K562 (cell line): ENCODE data around the gene ANKRD65. TPM values are rescaled to one million over a fixed set of nuclear protein-coding genes. Genes with fewer than 3 reads are reported as not detected.

ENCODE experiments used
- ADNP ChIP-seq: fragments of 200-800 bp; sonication (Bioruptor generic); IDR thresholded peaks from 2 replicates; pipeline ENCODE4 v1.6.1; 2016; ENCODE audit warnings: missing genetic modification characterization, missing compliant biosample characterization
- ARID1B ChIP-seq: fragments of 450-650 bp; IDR thresholded peaks from 2 replicates; pipeline ENCODE4 v1.6.1; 2016; ENCODE audit warnings: antibody characterized with exemption, mild to moderate bottlenecking, inconsistent platforms
- CHD2 ChIP-seq: IDR thresholded peaks from 2 replicates; pipeline ENCODE4 v1.6.1; 2011; ENCODE audit warnings: low read depth, low read length
- CSDE1 ChIP-seq, 2 experiments: fragments of 450-650 bp; IDR thresholded peaks; 2 replicates each; pipeline ENCODE4 v1.6.1; 2016; ENCODE audit warnings: mild to moderate bottlenecking in 1 of 2
- ETV1 ChIP-seq: fragments of 450-650 bp; conservative IDR thresholded peaks from 2 replicates; pipeline ENCODE4 v1.6.1; 2016; ENCODE audit warnings: missing genetic modification characterization, control low read depth, low read depth, missing compliant biosample characterization
- LARP7 ChIP-seq: fragments of 450-650 bp; IDR thresholded peaks from 2 replicates; pipeline ENCODE4 v1.6.1; 2016
- MBD2 ChIP-seq: sonication (generic); IDR thresholded peaks from 2 replicates; pipeline ENCODE4 v1.6.1; 2016; ENCODE audit warnings: low read depth, borderline replicate concordance
- MCM5 ChIP-seq: fragments of 450-650 bp; IDR thresholded peaks from 2 replicates; pipeline ENCODE4 v1.6.1; 2016; ENCODE audit warnings: low read depth
- MEF2A ChIP-seq: IDR thresholded peaks from 2 replicates; pipeline ENCODE4 v1.6.1; 2011; ENCODE audit warnings: low read depth, mild to moderate bottlenecking, low read length, moderate library complexity; ENCODE audit not compliant: control insufficient read depth
- NELFE ChIP-seq: IDR thresholded peaks from 2 replicates; pipeline ENCODE4 v1.6.1; 2011; ENCODE audit warnings: mild to moderate bottlenecking; ENCODE audit not compliant: insufficient read depth, insufficient read length
- NR2C1 ChIP-seq, 2 experiments: fragments of 450-650 bp; IDR thresholded peaks; 2 replicates each; pipeline ENCODE4 v1.6.1; 2017; ENCODE audit warnings: mild to moderate bottlenecking in 2 of 2, antibody characterized with exemption in 1 of 2, inconsistent platforms in 1 of 2, missing compliant biosample characterization in 1 of 2, missing genetic modification characterization in 1 of 2
- NR2C2 ChIP-seq, 2 experiments: fragments of 200-800 bp in 1 of 2; sonication (Bioruptor generic) in 1 of 2; sonication (generic) in 1 of 2; formaldehyde crosslinking in 1 of 2; IDR thresholded peaks; 2 replicates each; pipeline versions ENCODE4 v1.6.1 to v1.8.0; 2016 to 2022; ENCODE audit warnings: mild to moderate bottlenecking in 1 of 2, missing compliant biosample characterization in 1 of 2, missing genetic modification characterization in 1 of 2, missing genetic modification reagents in 1 of 2
- NUFIP1 ChIP-seq: fragments of 450-650 bp; IDR thresholded peaks from 2 replicates; pipeline ENCODE4 v1.6.1; 2018; ENCODE audit not compliant: partially characterized antibody
- PTBP1 ChIP-seq: fragments of 200-400 bp; formaldehyde crosslinking; IDR thresholded peaks from 2 replicates; pipeline ENCODE4 v1.6.1; 2017; ENCODE audit warnings: low read depth, low read length
- RNF2 ChIP-seq: sonication (generic); IDR thresholded peaks from 2 replicates; pipeline ENCODE4 v1.6.1; 2016
- SIN3A ChIP-seq, 2 experiments: fragments of 150-350 bp in 1 of 2; IDR thresholded peaks; 2 replicates each; pipeline ENCODE4 v1.6.1; 2011 to 2016; ENCODE audit warnings: borderline replicate concordance in 2 of 2, low read depth in 2 of 2, low read length in 2 of 2, mild to moderate bottlenecking in 2 of 2, moderate library complexity in 2 of 2; ENCODE audit not compliant: control insufficient read depth in 1 of 2
- SREBF2 ChIP-seq: sonication (generic); formaldehyde crosslinking; IDR thresholded peaks from 2 replicates; pipeline ENCODE4 v1.4.0; 2020; ENCODE audit warnings: mild to moderate bottlenecking, missing genetic modification reagents
- TAF1 ChIP-seq: IDR thresholded peaks from 2 replicates; pipeline ENCODE4 v1.6.1; 2011; ENCODE audit warnings: mild to moderate bottlenecking, low read length, moderate library complexity; ENCODE audit not compliant: insufficient read depth, control insufficient read depth, severe bottlenecking; ENCODE audit errors: extremely low read depth
- TAF9B ChIP-seq: fragments of 450-650 bp; IDR thresholded peaks from 2 replicates; pipeline ENCODE4 v1.6.1; 2018; ENCODE audit warnings: mild to moderate bottlenecking; ENCODE audit not compliant: partially characterized antibody
- TAL1 ChIP-seq: fragments of 450-650 bp; IDR thresholded peaks from 2 replicates; pipeline ENCODE4 v1.6.1; 2016; ENCODE audit warnings: mild to moderate bottlenecking
- ZC3H11A ChIP-seq: IDR thresholded peaks from 2 replicates; pipeline ENCODE4 v1.6.1; 2012; ENCODE audit warnings: low read depth, low read length, improper control_type of control experiment
- ZNF124 ChIP-seq: sonication (generic); formaldehyde crosslinking; IDR thresholded peaks from 2 replicates; pipeline ENCODE4 v1.8.1; 2022; ENCODE audit warnings: missing genetic modification reagents
- ZNF444 ChIP-seq: fragments of 250-450 bp; sonication (Bioruptor Pico); IDR thresholded peaks from 2 replicates; pipeline ENCODE4 v1.4.0; 2020; ENCODE audit warnings: mild to moderate bottlenecking, moderate library complexity
- ZNF830 ChIP-seq: fragments of 250-450 bp; sonication (Bioruptor Pico); IDR thresholded peaks from 2 replicates; pipeline ENCODE4 v1.5.0; 2021; ENCODE audit warnings: mild to moderate bottlenecking
- polyA plus RNA-seq, 8 experiments: library from polyadenylated mRNA; depleted of rRNA in 4 of 8; stranded (reverse) in 5 of 8; unstranded in 3 of 8; fragments of >200 nt; fragmentation: Nextera tagmentation in 2 of 8; fragmentation: Illumina TruSeq in 1 of 8; extraction: Ambion mirVana in 2 of 8; extraction: Trizol in 1 of 8; gene quantifications; 2 replicates each; pipeline versions ENCODE4 v1.2.1 to v1.2.3, GENCODE V29; 2011 to 2014; ENCODE audit warnings: inconsistent platforms in 1 of 8, missing spikeins in 1 of 8
- total RNA-seq, 7 experiments: library from RNA; depleted of rRNA in 6 of 7; stranded (reverse); fragments of >200 nt in 6 of 7; fragmentation: Illumina TruSeq in 2 of 7; extraction: Trizol in 2 of 7; gene quantifications; 2 replicates each; pipeline versions ENCODE4 v1.2.1 to v1.2.3, GENCODE V29; 2011 to 2021; ENCODE audit warnings: low replicate concordance in 1 of 7
- TF ChIP-seq, protein P1 (sequence below): sonication (generic); formaldehyde crosslinking; IDR thresholded peaks from 2 replicates; pipeline ENCODE4 v1.8.1; 2023; ENCODE audit warnings: missing genetic modification reagents, mild to moderate bottlenecking, borderline replicate concordance

Gene ANKRD65
- total and polyA plus RNA-seq, 9 of the 15 experiments (the other 6 are each of a cell fraction or from before 2014, with no cell fraction given), result not detected

DNA sequence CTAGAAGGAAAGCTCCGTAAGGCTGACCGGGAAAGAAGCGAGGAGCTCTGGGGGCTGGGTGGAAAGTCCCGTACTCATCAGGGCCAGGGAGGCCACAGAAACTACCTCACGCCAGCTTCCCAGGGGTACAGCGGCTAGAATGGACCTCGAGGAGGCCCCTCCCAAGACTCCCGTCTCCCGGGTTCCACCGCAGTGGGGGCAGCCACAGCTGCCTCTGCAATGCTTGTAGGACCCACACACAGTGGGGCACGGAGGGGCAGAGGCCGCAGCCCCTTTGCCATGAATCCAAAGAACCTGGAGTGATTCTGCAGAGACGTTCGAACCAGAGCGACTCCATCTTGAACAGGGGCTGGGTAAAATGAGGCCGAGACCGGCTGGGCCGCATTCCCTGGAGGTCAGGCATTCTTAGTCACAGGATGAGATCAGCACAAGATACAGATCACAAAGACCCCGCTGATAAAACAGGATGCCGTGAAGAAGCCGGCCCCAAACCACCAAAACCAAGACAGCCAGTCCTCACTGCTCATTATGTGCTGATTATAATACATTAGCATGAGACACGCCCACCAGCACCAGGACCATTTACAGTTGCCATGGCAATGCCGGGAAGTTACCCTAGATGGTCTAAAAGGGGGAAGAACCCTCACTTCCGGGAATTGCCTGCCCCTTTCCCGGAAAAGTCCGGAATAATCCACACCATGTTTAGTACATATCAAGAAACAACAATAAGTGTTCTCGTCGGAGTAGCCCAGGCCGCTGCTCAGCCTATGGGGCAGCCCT, 1.6 kb upstream of the ANKRD65 start (continued):
- TF ChIP-seq TAF9B (no peak), PTBP1 (no peak), TAL1 (no peak), ZNF830 (no peak), ARID1B (no peak), NR2C2 (CRISPR knock-in tag; IDR thresholded peaks at IDR 0.05) (no peak), NR2C2 (tag; IDR thresholded peaks at IDR 0.05) (peak; percentile 36; the same call in 1 of the 2 replicates), RNF2 (no peak), LARP7 (no peak), NELFE (no peak), CHD2 (no peak), ZNF444 (CRISPR knock-in tag) (no peak), ZC3H11A (no peak), NR2C1 (IDR thresholded peaks at IDR 0.05) (no peak), NR2C1 (tag; IDR thresholded peaks at IDR 0.05) (peak; percentile 87), SIN3A (IDR thresholded peaks at IDR 0.05; ENCODE audit: borderline replicate concordance in 2 of 2, control insufficient read depth in 1 of 2, low read depth in 2 of 2, low read length in 2 of 2) (no peak), CSDE1 (IDR thresholded peaks at IDR 0.05) (no peak), ETV1 (tag) (peak; percentile 60; the same call in 1 of the 2 replicates), NUFIP1 (no peak), MCM5 (no peak), MEF2A (no peak), ADNP (tag) (no peak), ZNF124 (CRISPR knock-in tag) (no peak), TAF1 (no peak), MBD2 (no peak), SREBF2 (no peak)
- TF ChIP-seq, protein P1, sequence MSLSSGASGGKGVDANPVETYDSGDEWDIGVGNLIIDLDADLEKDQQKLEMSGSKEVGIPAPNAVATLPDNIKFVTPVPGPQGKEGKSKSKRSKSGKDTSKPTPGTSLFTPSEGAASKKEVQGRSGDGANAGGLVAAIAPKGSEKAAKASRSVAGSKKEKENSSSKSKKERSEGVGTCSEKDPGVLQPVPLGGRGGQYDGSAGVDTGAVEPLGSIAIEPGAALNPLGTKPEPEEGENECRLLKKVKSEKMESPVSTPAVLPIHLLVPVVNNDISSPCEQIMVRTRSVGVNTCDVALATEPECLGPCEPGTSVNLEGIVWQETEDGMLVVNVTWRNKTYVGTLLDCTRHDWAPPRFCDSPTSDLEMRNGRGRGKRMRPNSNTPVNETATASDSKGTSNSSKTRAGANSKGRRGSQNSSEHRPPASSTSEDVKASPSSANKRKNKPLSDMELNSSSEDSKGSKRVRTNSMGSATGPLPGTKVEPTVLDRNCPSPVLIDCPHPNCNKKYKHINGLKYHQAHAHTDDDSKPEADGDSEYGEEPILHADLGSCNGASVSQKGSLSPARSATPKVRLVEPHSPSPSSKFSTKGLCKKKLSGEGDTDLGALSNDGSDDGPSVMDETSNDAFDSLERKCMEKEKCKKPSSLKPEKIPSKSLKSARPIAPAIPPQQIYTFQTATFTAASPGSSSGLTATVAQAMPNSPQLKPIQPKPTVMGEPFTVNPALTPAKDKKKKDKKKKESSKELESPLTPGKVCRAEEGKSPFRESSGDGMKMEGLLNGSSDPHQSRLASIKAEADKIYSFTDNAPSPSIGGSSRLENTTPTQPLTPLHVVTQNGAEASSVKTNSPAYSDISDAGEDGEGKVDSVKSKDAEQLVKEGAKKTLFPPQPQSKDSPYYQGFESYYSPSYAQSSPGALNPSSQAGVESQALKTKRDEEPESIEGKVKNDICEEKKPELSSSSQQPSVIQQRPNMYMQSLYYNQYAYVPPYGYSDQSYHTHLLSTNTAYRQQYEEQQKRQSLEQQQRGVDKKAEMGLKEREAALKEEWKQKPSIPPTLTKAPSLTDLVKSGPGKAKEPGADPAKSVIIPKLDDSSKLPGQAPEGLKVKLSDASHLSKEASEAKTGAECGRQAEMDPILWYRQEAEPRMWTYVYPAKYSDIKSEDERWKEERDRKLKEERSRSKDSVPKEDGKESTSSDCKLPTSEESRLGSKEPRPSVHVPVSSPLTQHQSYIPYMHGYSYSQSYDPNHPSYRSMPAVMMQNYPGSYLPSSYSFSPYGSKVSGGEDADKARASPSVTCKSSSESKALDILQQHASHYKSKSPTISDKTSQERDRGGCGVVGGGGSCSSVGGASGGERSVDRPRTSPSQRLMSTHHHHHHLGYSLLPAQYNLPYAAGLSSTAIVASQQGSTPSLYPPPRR (CRISPR knock-in tag), result no peak
